GM21367 (cell line): ENCODE data around the gene MCTP1.
"Not testable (repeated sequence)": the region's sequence is repeated elsewhere in the genome, so short reads cannot be mapped to it uniquely, and the experiment has no call there.

ENCODE experiments used
- ATAC-seq: cut with Tn5 transposase; IDR thresholded peaks from one replicate; pipeline ENCODE4 v1.9.1; 2021; ENCODE audit not compliant: unreplicated experiment

MCTP1 gene

DNA sequence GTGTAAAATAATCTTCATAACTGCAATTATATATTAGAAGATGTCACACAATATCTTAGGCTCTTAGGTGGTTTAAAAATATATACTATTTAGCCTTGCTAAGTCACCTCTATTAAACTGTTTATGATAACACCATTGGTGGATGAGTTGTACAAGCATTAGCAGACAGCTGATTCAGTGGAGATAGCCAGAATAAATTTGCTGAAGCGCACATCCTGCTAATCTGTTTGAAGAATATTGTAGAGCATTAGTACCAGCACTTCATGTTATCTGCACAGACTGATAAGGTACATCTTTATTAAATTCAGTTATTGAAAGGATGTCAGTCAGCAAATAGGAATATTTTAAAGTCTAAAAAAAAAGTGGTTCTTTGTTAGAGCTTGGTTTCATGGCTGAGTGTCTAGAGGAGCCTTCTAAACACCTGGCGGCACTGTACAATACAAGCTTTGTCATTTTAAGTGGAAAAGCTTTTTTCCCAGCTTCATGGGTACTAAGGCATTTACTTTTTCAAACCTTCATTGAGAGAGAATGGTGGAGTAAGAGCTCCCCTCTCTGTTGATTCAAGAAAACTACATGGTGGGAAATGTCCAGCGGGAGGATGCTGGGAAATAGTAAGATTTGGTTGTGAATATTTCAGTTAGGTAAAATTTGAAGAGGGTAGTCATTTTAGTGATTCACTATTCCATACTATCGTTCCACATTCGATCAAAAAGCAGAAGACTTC lies 391.3 kb downstream of the MCTP1 start:
- no peak for ATAC-seq

DNA sequence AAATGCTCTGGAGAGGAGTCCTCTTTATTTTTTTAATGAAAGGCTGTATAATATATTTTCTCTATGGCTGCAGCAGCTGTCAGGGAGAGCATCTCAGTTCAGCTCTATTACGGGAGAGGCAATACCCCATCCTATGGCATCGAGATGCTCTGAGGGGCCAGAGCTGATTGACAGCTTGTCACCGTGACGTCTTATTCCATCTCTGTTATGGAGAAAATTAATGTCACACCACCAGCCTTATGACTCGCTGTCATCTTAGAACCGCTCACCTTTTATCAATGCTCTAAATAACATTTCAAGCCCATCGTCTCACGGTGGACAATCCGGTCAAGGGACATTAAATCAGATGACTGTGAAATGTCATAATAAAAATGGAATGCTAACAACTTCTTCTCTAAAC lies 392.9 kb downstream of the MCTP1 start:
- ATAC-seq, result no peak

DNA sequence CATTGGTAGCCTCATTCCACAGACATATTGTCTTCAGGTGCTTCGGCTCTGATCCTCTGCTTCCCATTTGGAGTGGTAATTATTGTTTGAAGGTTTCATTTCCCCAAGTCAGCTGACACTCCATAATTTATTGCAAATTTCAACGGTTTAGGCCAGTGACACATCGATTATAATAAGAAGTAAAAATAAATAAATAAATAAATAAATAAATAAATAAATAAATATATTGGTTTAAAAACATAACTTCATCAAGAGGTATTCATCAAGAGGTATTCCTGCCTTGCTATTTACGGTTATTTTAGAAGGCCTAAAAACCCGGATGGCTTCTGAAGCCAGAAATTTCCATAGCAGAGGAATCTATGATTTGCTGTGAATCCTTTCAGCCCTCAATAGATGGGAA lies 393.3 kb downstream of the MCTP1 start:
- no peak for ATAC-seq

DNA sequence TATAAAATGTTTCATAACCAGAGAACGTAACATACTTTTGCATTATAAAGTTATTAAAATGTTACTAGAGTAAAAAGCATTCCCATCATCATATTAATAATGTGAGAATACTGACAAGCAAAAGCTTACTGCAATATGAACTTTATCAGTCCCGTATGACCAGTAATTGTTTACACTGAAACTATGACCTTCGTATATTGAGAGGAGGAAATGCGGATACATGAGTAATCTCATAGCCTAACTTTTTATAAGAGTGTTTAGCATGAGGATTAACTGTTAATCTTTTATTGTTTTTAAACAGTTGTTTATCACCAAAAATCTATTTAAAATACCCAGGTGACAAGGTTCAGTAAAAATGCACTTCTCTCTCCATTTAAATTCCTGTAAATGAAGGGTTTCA lies 394.0 kb downstream of the MCTP1 start:
- ATAC-seq, result no peak

DNA sequence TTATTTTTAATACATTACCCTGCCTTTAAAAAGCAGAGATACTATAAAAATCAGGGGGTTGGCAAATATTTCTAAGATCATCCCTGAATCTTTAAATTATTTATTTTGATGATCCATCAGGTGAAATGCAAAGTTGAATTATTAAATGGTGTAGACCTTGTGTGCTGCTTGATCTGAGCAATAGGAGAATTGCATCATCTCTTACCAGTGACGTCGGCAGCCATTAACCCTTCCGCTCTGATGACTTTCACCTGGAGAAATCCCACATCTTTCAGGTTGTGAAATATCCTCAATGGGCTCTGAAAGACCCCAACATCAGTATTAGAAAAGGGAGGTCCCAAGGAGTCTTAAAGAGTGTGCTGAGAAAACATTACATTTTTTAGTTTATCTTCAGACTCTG lies 396.2 kb downstream of the MCTP1 start:
- no peak for ATAC-seq

DNA sequence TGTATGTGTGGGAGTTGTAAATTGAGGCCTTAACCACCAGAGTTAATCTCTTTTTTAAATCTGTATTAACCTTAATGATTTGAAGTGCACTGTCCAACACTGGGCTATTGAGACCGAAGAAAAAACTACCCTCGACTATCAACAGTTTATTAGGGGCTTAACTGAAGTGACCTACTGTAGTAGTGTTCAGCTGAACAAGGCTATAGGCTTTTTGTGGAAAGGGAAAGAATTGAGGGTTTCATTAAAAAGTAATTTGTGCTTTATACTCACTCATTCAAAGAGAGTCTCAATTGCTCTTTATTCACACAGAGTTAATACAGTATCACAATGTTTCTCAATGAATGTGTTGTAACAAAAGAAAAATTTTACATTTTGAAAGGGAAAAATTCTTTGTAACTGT lies 399.0 kb downstream of the MCTP1 start:
- no peak for ATAC-seq

DNA sequence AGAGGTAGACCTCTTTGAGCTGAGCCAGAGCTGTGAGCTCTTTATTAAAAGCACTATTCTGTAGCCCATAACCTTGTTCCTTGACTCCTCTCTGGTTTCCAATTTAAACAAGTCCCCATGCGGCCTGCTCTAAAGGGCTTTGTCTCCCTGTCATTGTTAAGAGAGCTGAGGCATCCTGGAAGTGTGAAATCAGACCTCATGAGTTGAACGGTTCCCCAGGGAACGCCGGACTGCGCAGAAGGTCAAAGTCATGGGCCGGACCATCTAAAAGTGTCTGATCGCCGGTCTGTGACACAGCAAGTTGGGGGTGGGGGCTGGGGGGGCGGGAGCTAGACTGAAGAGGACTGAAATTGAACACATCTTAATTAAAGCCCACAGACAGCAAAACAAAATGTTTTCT lies 400.6 kb downstream of the MCTP1 start:
- ATAC-seq, result no peak

DNA sequence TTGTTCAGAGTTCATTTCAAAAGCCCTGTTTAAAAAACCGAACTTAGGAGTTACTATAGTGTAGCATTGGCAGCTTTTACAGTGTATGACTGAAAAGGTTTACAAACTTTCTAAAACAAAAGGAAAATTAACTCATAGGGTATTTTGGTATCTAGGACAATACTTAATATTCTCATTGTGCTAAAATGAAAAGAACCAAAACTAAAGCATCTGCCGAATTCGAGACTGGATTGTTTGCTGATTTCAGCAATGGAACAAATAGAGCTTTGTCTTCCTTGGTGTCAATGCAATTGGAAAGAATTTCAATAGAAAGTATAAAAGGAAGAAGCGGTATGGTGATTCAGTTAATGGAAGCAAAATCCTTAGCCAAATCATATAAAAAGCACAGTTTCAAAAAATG lies 412.4 kb downstream of the MCTP1 start:
- ATAC-seq, result no peak

DNA sequence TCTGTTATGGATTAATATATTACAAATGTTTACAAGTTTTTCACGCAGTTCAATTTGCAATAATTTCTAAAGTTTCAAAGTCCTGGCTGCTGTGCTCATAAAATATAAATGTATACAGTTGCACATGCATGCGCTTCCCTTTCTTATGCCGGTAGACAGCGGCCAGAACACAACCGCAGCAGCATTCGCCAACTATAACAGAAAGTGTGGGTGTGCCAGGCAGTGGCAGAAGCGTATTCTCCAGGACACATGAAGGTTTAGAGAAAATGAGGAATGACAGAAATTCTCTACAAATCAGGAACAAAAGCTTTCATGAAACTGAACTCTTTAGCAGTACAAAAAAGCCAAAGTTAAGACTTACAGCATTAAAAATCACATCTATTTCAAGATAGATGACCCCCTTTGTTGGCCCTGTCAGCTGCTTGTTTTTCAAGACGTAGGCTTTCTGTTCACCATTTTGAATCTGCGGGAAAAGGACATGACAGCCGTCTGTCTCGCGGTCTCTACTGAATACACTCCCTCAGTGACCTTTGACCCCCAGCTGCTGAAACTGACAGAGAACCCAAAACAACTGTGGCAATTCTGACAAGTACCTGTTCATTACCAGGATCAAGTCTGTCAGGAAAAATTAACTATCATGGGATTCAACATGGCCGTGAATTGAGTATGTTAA lies 414.2 kb downstream of the MCTP1 start:
- no peak for ATAC-seq

DNA sequence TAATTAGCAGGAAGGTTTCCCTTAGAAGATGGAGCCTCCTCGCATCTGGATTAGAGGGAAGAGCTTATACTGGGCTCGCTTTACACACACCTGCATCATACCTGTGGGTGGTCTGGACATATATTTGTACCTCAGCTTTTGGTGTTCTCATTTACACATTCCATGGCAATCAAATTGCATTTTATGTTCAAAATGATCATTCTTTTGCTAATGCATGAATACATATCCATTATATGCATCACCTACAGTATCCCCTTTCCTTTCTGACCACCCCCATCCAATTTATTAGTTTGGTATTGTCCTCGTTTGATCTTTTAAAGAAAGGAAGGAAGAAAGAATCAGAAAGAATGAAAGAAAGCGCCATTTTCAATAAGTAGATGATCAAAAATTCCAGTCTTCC lies 415.0 kb downstream of the MCTP1 start:
- ATAC-seq, result no peak

DNA sequence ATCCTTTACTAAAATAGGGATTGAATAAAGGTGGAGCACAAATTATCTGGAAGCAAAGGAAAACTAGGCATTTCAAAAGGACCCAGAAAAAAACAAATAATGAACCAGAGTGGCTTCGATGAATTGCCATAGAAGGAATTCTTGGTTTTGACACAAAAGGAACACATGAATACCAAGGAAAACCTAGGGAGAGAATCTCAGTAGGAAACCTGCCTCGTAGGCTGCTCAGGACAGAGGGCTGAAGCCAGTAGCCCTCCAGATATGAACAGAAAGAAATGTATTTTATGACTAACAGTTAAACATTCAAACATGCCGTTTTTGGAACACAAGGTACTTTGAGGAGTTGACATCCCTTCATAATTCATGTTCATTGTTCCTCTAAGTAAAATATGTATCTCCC lies 420.9 kb downstream of the MCTP1 start:
- ATAC-seq, result no peak

DNA sequence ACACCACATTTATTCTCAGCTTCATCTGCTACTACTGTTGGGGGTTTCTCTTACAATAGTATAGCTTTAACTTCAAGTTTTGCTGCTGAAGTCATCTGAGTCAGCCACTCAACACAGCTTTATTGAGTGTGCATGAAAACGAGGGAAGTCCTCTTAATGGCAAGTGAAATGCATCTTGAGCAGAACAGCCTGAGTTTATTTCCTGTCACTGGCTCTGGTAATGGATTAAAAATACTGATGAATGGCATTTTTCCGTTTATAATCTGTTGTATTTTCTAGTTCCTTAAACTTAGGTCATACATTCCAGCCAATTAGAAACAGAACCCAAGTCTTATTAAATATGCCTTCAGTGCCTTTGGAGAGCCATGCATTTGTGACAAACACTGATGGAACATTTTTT lies 427.8 kb downstream of the MCTP1 start:
- ATAC-seq, result no peak

DNA sequence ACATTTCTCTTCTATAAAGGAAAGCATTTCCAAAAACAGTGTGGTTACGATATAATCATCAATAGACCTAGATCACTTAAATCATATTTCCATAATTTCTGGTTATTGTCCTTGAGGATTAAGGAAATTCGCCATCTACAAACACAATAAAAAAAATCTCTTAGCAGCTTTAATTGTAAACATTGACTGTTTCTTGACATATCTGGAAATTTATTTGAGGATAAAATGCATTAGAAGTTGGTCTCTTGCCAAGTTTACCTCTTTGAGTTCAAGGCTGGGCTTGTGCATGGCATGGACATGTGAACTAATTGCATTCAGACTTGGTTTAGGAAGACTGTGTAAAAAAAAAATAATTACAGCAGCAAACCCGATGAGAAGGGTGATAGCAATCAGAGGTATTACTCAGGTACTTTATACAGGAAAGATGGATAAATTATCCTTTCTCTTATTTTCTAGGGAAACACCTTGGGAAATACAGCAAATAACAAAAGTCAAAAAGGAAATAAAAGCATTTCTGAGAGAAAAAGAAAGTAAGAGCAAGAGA lies 428.6 kb downstream of the MCTP1 start:
- ATAC-seq, result no peak

DNA sequence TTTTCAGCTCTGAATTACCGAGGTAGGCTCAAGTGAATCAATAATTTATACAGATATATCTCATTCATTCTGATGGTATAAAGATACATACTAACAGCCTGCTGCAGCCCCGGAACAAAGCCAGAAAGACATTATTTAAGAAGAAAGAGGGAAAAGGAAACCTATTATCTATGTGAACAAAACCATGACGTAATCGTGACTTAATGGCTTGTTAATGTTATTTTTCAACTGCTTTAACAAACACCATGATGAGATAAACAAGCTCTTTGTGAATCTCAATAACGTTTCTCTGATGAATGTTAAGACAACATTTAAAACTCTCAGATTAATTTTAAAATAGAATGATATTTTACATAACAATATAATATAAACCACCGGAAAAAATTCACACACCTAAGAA lies 429.4 kb downstream of the MCTP1 start:
- no peak for ATAC-seq

DNA sequence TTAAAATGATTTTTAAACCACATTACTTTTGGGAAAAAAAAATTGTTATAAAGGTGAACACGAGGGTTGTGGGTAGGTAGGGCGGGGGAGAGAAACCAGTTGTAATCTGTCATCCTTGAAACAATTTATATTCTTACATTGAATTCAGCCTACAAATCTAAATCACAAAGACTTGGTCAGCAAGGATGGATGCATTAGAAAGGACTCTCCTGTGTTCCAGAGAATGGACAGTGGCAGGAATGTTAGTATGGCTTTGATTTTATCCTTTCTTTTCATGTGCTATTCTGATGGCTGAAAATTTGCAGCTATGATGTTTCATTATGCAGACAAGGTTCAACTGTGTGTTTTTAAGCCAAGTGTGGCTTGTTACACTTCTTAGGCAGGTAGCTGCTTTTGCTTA lies 431.8 kb downstream of the MCTP1 start:
- no peak for ATAC-seq

DNA sequence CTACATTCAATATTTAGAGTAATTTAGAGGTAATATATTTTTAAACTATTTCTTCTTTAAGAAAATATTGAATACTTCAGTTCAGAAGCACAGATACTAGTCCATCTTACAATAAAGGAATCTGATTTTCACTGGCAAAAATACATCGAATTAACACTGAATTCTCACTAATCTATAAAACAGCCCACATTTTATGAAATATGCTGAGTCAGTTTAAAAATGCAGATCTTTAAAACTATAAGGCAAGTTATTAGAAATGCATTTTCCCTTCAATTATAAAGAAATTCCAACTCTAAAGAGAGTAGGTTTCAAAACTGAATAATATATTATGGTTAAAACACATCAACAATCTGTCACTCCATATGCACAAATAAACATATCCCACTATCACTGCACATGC lies 433.9 kb downstream of the MCTP1 start:
- ATAC-seq, result no peak

DNA sequence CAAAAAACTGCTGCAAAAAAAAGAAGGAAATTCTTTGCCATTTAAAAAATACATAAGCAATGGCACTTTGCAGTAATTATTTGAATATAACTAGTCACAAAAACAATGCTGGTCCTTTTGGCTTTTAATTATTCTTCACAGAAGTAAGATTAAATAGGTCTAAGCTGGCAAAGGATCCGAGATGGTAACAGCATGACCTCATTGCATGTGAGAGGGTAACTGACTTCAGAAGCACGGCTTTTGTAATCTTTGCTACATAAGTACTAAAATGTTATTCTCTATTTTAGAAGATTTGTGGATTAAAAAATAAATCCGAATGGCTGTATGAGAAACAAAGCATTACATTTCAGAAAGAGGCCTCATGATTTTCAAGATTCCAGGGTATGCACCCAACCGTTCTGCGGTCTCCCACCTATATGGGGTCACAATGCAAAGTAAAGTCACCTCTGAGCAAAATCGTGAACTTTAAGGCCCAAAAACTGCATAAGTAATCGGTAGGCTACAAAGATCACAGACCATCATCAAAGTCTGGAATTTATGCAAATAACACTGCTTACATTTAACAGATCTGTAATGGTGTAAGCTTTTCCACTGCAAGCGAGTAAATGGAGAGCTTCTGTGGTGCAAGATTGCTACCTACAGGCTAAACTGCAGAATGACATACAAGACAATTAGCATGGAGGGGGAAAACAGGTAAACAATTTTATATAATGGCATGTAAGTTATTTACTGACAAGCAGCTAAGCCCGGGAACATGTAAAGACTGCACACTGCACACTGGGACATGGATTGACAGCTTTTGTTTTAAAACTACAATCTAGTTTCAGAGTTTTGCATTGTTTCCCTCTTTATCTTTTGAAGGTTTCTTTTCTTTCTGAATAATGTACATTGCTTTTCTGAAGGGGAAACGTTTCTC lies 434.8 kb downstream of the MCTP1 start:
- peak; percentile 97 for ATAC-seq

DNA sequence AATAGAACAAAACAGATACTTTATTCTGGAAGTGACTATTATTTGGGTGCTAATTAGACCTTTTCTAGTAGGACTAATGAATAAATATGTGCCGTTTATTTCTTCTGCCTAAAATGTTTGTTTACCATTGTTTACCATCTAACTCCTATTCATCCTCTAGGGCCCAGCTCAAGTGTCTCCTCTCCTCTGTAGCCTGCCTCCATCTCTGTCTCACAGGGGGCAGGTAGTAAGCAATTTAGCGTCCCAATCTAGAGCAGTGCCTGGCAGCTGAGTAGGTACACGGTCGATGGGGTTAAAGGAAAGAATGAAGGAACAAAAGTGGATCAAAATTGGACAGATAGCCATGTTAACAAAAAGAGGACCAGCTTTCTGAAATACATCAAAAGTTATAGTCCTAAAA lies 435.6 kb downstream of the MCTP1 start:
- no peak for ATAC-seq

DNA sequence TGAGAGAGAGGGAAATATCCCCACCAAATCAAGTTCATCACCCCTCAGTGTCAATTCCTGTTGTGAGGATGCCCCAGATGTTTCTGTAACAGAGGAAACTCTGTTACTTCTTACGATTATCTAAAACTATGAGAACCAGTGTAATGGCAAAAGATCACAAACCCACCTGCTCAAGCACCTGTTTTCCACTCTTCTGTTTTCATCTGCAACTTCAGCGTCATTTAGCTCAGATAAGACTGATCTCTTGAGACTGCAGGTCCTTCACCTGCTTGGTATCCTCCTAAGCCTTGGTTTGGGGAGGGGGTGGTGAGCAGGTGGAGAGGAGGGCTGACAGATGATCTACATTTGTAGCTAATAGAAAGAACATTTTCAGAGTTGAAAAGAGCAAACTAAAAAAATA lies 437.2 kb downstream of the MCTP1 start:
- ATAC-seq, result no peak

DNA sequence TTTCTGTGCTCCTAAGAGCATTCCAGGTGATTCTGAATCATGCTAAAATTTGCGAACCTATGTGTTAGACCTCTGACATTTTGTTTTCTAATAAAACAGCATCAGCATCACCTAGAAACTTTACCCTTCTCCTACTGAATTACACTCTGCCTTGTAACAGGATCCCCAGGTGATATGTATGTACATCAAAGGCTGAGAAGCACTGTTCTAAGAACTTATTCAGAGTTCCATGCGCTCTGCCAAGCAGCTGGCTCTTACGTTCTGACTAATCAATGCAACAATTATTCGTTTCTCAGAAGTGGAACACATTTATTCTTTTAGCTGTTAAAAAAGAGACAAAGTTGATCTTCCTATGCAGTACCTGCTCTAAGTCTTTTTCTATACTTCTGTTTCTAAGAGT lies 437.9 kb downstream of the MCTP1 start:
- no peak for ATAC-seq

DNA sequence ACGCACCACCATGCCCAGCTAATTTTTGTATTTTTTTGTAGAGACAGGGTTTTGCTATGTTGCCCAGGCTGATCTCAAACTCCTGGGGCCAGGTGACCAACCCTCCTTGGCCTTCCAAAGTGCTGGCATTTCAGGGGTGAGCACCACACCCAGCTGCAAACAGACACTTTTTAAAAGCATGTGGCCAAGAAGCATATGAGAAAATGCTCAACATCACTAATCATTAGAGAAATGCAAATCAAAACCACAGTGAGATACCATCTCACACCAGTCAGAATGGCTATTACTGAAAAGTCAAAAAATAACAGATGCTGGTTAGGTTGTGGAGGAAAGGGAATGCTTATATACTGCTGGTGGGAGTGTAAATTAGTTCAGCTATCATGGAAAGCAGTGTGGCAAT lies 439.2 kb downstream of the MCTP1 start:
- not testable (repeated sequence) for ATAC-seq
